A549 (cell line): ENCODE data around the gene KIAA0408. TPM values are rescaled to one million over a fixed set of nuclear protein-coding genes. Genes with fewer than 3 reads are reported as not detected.

ENCODE experiments used
- ATAC-seq, 2 experiments: fragments of 200-7000 bp in 1 of 2; fragments of >200 bp in 1 of 2; cut with Nextera tagmentation in 1 of 2; cut with Tn5 transposase in 1 of 2; 3 replicates each; pipeline versions ENCODE4 v1.8.0 to v1.9.1; 2018 to 2020; ENCODE audit warnings: mild to moderate bottlenecking in 1 of 2, moderate library complexity in 1 of 2
- CTCF ChIA-PET: fragments of 300-600 bp; sonication (Branson Sonifier 250); formaldehyde crosslinking; extraction: SDS; loops from one replicate; lab custom pipeline; 2021; ENCODE audit warnings: antibody characterized with exemption, inconsistent platforms; lab: Yijun Ruan, JAX
- POLR2A ChIA-PET: fragments of 350-600 bp; formaldehyde crosslinking; extraction: SDS; loops from one replicate; lab custom pipeline; 2021; ENCODE audit warnings: antibody characterized with exemption, inconsistent platforms; lab: Yijun Ruan, JAX
- DNase-seq, 2 experiments: peaks; one replicate each; pipeline versions ENCODE4 v3.0.0 to v3.0.0-alpha.2; 2011 to 2016; ENCODE audit warnings: low read depth in 1 of 2, low spot score in 1 of 2
- FAIRE-seq: peaks from 2 replicates; lab custom pipeline; 2011; peaks lifted over from hg19 to GRCh38; lab: Jason Lieb, UNC
- H3K27ac ChIP-seq, 2 experiments: fragments of >200 bp; sonication (Bioruptor Twin); formaldehyde crosslinking; 3 replicates each; pipeline ENCODE4 v1.5.1; 2016 to 2017
- H3K4me1 ChIP-seq: fragments of >200 bp; sonication (Bioruptor Twin); formaldehyde crosslinking; 3 replicates; pipeline ENCODE4 v1.6.1; 2016
- H3K4me2 ChIP-seq: fragments of >200 bp; sonication (Bioruptor Twin); formaldehyde crosslinking; 3 replicates; pipeline ENCODE4 v1.6.1; 2016
- H3K4me3 ChIP-seq: fragments of >200 bp; sonication (Bioruptor Twin); formaldehyde crosslinking; 3 replicates; pipeline ENCODE4 v1.5.1; 2016
- H3K9me3 ChIP-seq: fragments of >200 bp; sonication (Bioruptor Twin); formaldehyde crosslinking; 3 replicates; pipeline ENCODE4 v1.6.1; 2016
- BHLHE40 ChIP-seq: IDR thresholded peaks from 2 replicates; pipeline ENCODE4 v1.6.1; 2012; ENCODE audit warnings: low read depth, low read length, inconsistent platforms
- FOSL2 ChIP-seq, 2 experiments: fragments of 450-650 bp in 1 of 2; fragments of >200 bp in 1 of 2; sonication (Bioruptor Twin) in 1 of 2; formaldehyde crosslinking; IDR thresholded peaks; 2 replicates each; pipeline versions ENCODE4 v1.5.0 to v1.6.1; 2016 to 2020; ENCODE audit warnings: mild to moderate bottlenecking in 1 of 2, moderate library complexity in 1 of 2
- FOXS1 ChIP-seq: fragments of 250-450 bp; sonication (Bioruptor Pico); IDR thresholded peaks from 2 replicates; pipeline ENCODE4 v1.5.0; 2020; ENCODE audit warnings: mild to moderate bottlenecking, moderate library complexity
- GATA3 ChIP-seq: IDR thresholded peaks from 2 replicates; pipeline ENCODE4 v1.6.1; 2012; ENCODE audit warnings: borderline replicate concordance
- JUN ChIP-seq, 2 experiments: fragments of >200 bp; sonication (Bioruptor Twin); formaldehyde crosslinking; IDR thresholded peaks; 2 replicates in 1 of 2; 3 replicates in 1 of 2; pipeline ENCODE4 v1.6.1; 2016 to 2017
- KDM1A ChIP-seq: fragments of 200-600 bp; sonication (generic); IDR thresholded peaks from 2 replicates; pipeline ENCODE4 v1.6.1; 2016; ENCODE audit warnings: low read depth, mild to moderate bottlenecking
- NFE2L2 ChIP-seq: fragments of 150-350 bp; conservative IDR thresholded peaks from 2 replicates; pipeline ENCODE4 v1.6.1; 2014; ENCODE audit warnings: low read length
- PHF8 ChIP-seq: fragments of 200-600 bp; sonication (generic); IDR thresholded peaks from 2 replicates; pipeline ENCODE4 v1.6.1; 2016; ENCODE audit warnings: low read depth, mild to moderate bottlenecking, antibody characterized with exemption, moderate library complexity, borderline replicate concordance
- RAD21 ChIP-seq, 2 experiments: fragments of >200 bp in 1 of 2; sonication (Bioruptor Twin) in 1 of 2; formaldehyde crosslinking in 1 of 2; IDR thresholded peaks in 1 of 2; conservative IDR thresholded peaks in 1 of 2; 2 replicates in 1 of 2; 3 replicates in 1 of 2; pipeline ENCODE4 v1.6.1; 2012 to 2018; ENCODE audit warnings: inconsistent platforms in 1 of 2
- RARB ChIP-seq: fragments of 250-450 bp; sonication (Bioruptor Pico); IDR thresholded peaks from 2 replicates; pipeline ENCODE4 v1.8.0; 2021; ENCODE audit warnings: mild to moderate bottlenecking, moderate library complexity
- SMC3 ChIP-seq: fragments of >200 bp; sonication (Bioruptor Twin); formaldehyde crosslinking; IDR thresholded peaks from 3 replicates; pipeline ENCODE4 v1.6.1; 2018; ENCODE audit warnings: inconsistent platforms
- SREBF2 ChIP-seq: fragments of 450-650 bp; IDR thresholded peaks from 2 replicates; pipeline ENCODE4 v1.6.1; 2014; ENCODE audit warnings: mild to moderate bottlenecking, moderate library complexity
- ZNF302 ChIP-seq: fragments of 250-450 bp; sonication (Bioruptor Pico); IDR thresholded peaks from 2 replicates; pipeline ENCODE4 v1.9.0; 2021; ENCODE audit warnings: inconsistent platforms, mild to moderate bottlenecking, moderate library complexity
- WGBS: methylation state at CpG from one replicate; pipeline ENCODE4 v1.1.6; 2017; ENCODE audit errors: missing lambda C conversion rate; 5-methylcytosine and 5-hydroxymethylcytosine counted together
- polyA plus RNA-seq, 4 experiments: library from polyadenylated mRNA; depleted of rRNA in 3 of 4; stranded (reverse); fragments of >200 nt; fragmentation: RNase III in 1 of 4; extraction: RNeasy Plus Mini Kit Qiagen cat#74134 plus additional on column Dnase treatment in 1 of 4; gene quantifications; 2 replicates in 3 of 4; 3 replicates in 1 of 4; pipeline ENCODE4 v1.2.3, GENCODE V29; 2011 to 2017
- TF ChIP-seq, protein P1 (sequence below): IDR thresholded peaks from 2 replicates; pipeline ENCODE4 v1.6.1; 2012
- TF ChIP-seq, protein P2 (sequence below): fragments of >200 bp; sonication (Bioruptor Twin); formaldehyde crosslinking; IDR thresholded peaks from 2 replicates; pipeline ENCODE4 v1.6.1; 2016
- TF ChIP-seq, protein P3 (sequence below): fragments of >200 bp; sonication (Bioruptor Twin); formaldehyde crosslinking; IDR thresholded peaks from 3 replicates; pipeline ENCODE4 v1.5.1; 2016

KIAA0408 gene
- polyA plus RNA-seq, 2 of the 4 experiments (the other 2 are of a cell fraction) = 2.7 to 11.8 TPM

DNA sequence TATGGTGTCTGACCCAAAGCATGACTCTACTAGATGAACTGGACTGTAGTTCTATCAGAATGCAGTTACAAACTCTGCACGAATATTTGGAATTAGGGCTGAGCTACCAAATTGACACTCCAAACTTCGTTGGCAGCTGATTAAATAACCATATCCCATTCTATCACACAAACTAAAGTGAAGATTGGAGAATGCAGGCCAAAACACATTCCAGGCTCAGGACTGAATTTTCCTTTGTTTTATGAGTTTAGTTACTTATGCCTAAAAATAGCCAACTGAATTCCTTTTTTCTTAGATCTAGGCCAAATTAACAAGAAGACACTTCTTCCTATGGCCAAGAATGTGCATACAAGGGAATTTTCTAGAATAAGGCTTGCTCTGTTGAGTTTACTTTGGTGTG, 9.7 kb upstream of the KIAA0408 start:
- POLR2A ChIA-PET = no interaction called here
- FAIRE-seq (no peak), DNase-seq (no peak), ATAC-seq (no peak)
- no peaks in the 10 kb centered on the region for H3K9me3 ChIP-seq
- H3K4me1 ChIP-seq = peaks cover 6% of the 10 kb centered on the region; the same call in 1 of the 3 replicates
- no peak for TF ChIP-seq FOXS1 (CRISPR knock-in tag)
- TF ChIP-seq BHLHE40 = no peak
- TF ChIP-seq KDM1A = no peak
- no peak for TF ChIP-seq JUN (IDR thresholded peaks at IDR 0.05)
- TF ChIP-seq, protein P1, sequence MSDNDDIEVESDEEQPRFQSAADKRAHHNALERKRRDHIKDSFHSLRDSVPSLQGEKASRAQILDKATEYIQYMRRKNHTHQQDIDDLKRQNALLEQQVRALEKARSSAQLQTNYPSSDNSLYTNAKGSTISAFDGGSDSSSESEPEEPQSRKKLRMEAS = no peak
- no peak for TF ChIP-seq FOSL2 (IDR thresholded peaks at IDR 0.05)
- no peak for TF ChIP-seq FOSL2 (CRISPR knock-in tag; IDR thresholded peaks at IDR 0.05)
- TF ChIP-seq GATA3 = no peak
- H3K27ac ChIP-seq = no peak overlapping the region
- CTCF ChIA-PET = interaction anchor here (0.8 to 1.7 kb wide), 2 partner anchors 9 to 71 kb away, joined by 3 to 7 read pairs; no protein-coding TSS in a partner anchor
- WGBS = 87% methylated on average over 2 of the region's 2 CpGs
- no peak overlapping the region for H3K4me2 ChIP-seq
- H3K4me3 ChIP-seq = no peak overlapping the region

- FAIRE-seq (no peak), ATAC-seq (no peak), DNase-seq (no peak)
- Histone ChIP-seq H3K27ac (no peak overlapping the region), H3K9me3 (no peaks in the 10 kb centered on the region), H3K4me3 (no peak overlapping the region), H3K4me1 (no peaks in the 10 kb centered on the region), H3K4me2 (no peak overlapping the region)
- WGBS = 90% methylated on average over 5 of the region's 5 CpGs
- ChIA-PET CTCF (interaction anchor here (1.2 to 3.1 kb wide), 7 partner anchors 17 to 164 kb away, joined by 3 to 27 read pairs (median 6); no protein-coding TSS in a partner anchor), POLR2A (no interaction called here)
- TF ChIP-seq FOSL2 (IDR thresholded peaks at IDR 0.05) = no peak
- TF ChIP-seq FOSL2 (CRISPR knock-in tag; IDR thresholded peaks at IDR 0.05) = no peak
- TF ChIP-seq NFE2L2 = no peak
- TF ChIP-seq PHF8 = no peak
- TF ChIP-seq ZNF302 (CRISPR knock-in tag) = no peak
Measured at GRCh38 chr6:127466416-127466815, 7.2 kb upstream of the KIAA0408 start.

DNA sequence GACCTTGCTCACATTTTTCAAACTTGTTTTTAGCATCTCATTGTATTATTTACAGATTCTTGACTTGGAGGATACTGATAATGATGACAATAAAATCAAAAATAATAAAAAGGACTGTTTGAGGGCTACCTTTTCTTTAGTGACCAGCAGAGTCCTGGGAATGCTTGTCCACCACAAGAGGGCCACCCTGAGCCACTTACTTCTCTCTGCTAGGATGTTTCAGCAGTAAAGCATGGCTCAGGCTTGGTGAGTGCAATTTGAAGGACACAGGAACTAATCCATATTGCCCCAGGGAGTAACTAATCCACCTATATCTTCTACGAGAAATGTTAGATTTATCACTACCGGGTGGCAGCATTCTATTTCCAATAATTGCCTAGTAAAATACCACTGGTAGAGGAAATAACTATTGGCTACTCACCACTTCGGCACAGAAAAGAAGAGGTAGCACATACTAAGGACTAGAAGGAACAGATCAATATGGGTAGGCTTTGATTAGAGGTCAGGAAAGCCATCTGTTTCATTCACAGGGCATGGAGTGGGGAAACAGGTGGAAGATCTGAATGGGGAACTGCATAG, 5.8 kb upstream of the KIAA0408 start:
- ChIA-PET POLR2A (no interaction called here), CTCF (interaction anchor here (0.6 to 3.1 kb wide), 9 partner anchors 15 to 163 kb away, joined by 3 to 49 read pairs (median 5); no protein-coding TSS in a partner anchor)
- H3K27ac ChIP-seq = no peak overlapping the region
- no peak overlapping the region for H3K4me3 ChIP-seq
- FAIRE-seq (no peak), ATAC-seq (peak; percentile 98), DNase-seq (peak; percentile 55 to 58)
- TF ChIP-seq, protein P2, sequence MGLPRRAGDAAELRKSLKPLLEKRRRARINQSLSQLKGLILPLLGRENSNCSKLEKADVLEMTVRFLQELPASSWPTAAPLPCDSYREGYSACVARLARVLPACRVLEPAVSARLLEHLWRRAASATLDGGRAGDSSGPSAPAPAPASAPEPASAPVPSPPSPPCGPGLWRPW = no peak
- TF ChIP-seq SREBF2 = no peak
- no peak for TF ChIP-seq BHLHE40
- TF ChIP-seq RARB (CRISPR knock-in tag) = no peak
- TF ChIP-seq, protein P3, sequence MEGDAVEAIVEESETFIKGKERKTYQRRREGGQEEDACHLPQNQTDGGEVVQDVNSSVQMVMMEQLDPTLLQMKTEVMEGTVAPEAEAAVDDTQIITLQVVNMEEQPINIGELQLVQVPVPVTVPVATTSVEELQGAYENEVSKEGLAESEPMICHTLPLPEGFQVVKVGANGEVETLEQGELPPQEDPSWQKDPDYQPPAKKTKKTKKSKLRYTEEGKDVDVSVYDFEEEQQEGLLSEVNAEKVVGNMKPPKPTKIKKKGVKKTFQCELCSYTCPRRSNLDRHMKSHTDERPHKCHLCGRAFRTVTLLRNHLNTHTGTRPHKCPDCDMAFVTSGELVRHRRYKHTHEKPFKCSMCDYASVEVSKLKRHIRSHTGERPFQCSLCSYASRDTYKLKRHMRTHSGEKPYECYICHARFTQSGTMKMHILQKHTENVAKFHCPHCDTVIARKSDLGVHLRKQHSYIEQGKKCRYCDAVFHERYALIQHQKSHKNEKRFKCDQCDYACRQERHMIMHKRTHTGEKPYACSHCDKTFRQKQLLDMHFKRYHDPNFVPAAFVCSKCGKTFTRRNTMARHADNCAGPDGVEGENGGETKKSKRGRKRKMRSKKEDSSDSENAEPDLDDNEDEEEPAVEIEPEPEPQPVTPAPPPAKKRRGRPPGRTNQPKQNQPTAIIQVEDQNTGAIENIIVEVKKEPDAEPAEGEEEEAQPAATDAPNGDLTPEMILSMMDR = peak; percentile 76
- peak; percentile 90 for TF ChIP-seq SMC3
- peak; percentile 78 to 85 for TF ChIP-seq RAD21 (conservative IDR thresholded peaks at IDR 0.05 in 1 of 2, IDR thresholded peaks at IDR 0.05 in 1 of 2)
- 11% methylated on average over 3 of the region's 3 CpGs for WGBS
- H3K4me2 ChIP-seq = no peak overlapping the region
- no peaks in the 10 kb centered on the region for H3K4me1 ChIP-seq
- H3K9me3 ChIP-seq = no peaks in the 10 kb centered on the region
